Fibroblast of pulmonary artery (primary cell): Measurements from ENCODE around the gene JOSD2.

Source experiments
- DNase-seq: peaks from one replicate; pipeline ENCODE4 v3.0.0-alpha.2; 2010; ENCODE audit warnings: low read depth
- H3K4me3 ChIP-seq: replicated peaks from 2 replicates; pipeline ENCODE4 v1.5.1; 2011; ENCODE audit warnings: low read depth, mild to moderate bottlenecking, control low read depth, low read length, moderate library complexity
- CTCF ChIP-seq: IDR thresholded peaks from 2 replicates; pipeline ENCODE4 v1.5.1; 2011; ENCODE audit warnings: mild to moderate bottlenecking, control low read depth, low read length, inconsistent platforms; ENCODE audit errors: missing control alignments

Gene JOSD2

DNA sequence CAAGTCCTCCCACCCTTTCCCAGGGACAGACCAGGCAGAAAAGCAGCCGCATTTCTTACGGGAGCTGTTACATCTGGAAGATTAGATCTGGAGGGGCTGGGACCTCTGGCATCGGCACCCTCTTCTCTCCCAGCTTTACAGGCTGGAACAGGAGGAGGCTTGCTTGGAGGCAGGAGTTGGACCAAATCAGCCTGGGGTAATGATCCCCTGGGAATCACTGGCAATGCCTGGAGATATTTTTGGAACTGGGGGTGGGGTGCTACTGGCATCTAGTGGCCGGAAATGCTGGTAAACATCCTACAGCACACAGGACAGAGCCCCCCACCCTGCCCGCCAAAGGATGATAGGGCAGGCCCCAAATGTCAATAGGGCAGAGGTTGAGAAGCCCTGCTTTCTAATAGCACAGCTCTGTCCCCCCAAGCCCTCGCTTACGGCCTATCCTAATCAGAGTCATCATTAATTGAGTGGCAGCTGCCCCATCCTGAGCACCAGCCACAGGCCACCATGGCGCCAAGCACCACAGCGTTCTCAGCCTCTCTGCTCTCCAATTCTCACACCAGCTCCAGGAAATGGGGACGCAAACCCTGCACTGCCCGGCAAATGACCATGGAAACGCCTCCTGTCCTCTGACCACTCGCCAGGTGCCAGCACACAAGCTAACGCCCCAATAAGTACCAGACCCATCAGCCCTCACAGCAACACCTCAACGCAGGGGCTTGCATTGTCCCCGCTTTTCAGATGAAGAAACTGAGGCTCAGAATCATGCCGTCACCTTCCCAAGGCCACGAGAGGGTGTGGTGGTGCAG, 36.6 kb upstream of the JOSD2 start:
- no peak for DNase-seq
- no peak overlapping the region for H3K4me3 ChIP-seq
- TF ChIP-seq CTCF = no peak

- no peak overlapping the region for H3K4me3 ChIP-seq
- TF ChIP-seq CTCF = no peak
- DNase-seq = no peak
These were observed 35.7 kb upstream of the JOSD2 start for GRCh38 chr19:50546527-50547221.

DNA sequence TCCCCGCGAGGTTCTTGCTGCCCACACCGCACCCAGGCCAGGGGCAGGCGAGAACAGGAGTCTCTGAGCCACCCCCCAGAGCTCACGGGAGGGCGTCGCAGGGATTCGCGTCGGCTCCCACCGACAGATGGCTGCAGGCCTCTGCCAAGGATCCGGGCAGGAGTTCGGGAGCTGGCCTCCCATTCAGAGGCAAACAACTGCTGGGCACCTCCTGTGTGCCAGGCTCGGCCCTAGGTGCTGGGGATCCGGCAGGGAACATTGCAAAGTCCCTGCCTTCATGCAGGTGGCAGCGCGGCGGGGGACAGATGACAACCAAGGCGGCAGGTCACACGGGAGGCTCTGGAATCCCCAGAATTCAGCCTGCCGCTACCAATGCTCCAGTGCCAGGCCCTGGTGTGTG, 32.0 kb upstream of the JOSD2 start:
- no peak overlapping the region for H3K4me3 ChIP-seq
- TF ChIP-seq CTCF = no peak
- no peak for DNase-seq

DNA sequence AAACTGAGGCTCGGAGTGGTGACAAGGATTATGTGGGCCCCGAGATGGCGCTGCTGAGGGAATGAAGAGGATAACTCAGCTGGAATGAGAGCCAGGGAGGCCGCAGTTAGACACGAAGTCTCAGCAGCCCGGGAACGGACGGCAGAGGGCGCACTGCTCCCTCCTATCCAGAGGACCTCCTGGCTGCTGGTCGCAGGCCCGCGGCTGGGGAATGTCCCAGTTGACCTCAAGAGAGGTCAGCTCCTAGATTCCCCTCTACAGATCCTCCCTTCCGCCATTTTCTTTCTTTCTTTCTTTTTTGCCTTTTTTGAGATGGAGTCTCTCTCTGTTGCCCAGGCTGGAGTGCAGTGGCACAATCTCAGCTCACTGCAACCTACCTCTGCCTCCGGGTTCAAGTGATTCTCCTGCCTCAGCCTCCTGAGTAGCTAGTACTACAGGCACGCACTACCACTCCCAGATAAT, 26.8 kb upstream of the JOSD2 start:
- peak; percentile 86 for DNase-seq
- no peak overlapping the region for H3K4me3 ChIP-seq
- peak; percentile 86 for TF ChIP-seq CTCF

- no peak overlapping the region for H3K4me3 ChIP-seq
- TF ChIP-seq CTCF = no peak
- DNase-seq = no peak
These were observed 26.3 kb upstream of the JOSD2 start for GRCh38 chr19:50537306-50537685.

- TF ChIP-seq CTCF = no peak
- H3K4me3 ChIP-seq = no peak overlapping the region
- DNase-seq = no peak
These were observed 25.8 kb upstream of the JOSD2 start for GRCh38 chr19:50536662-50537305.
